A673 (cell line): ENCODE results near the gene DNA2. TPM values are rescaled to one million over a fixed set of nuclear protein-coding genes. Genes with fewer than 3 reads are reported as not detected.

ENCODE experiments used
- BruUV-seq: library from RNA; stranded (reverse); fragments of 400-500 nt; replicated peaks from 2 replicates; lab custom pipeline; 2021; lab: Mats Ljungman, UMichigan
- CTCF ChIA-PET: fragments of 300-600 bp; sonication (Branson Sonifier 250); formaldehyde crosslinking; loops from one replicate; lab custom pipeline; 2022; ENCODE audit warnings: antibody characterized with exemption; lab: Charles Lee
- POLR2A ChIA-PET: fragments of 300-600 bp; sonication (Branson Sonifier 250); formaldehyde crosslinking; loops from one replicate; lab custom pipeline; 2022; ENCODE audit warnings: antibody characterized with exemption; ENCODE audit not compliant: low non-redundant PET; lab: Charles Lee
- DNase-seq: peaks from one replicate; pipeline ENCODE4 v3.0.0-alpha.2; 2015; ENCODE audit warnings: low spot score
- H3K27ac ChIP-seq: fragments of 200-600 bp; sonication (generic); 2 replicates; pipeline ENCODE4 v1.5.1; 2016; ENCODE audit warnings: mixed run types, low read depth, mild to moderate bottlenecking, mixed read lengths, antibody characterized with exemption, low read length; ENCODE audit not compliant: poor library complexity, severe bottlenecking
- H3K27me3 ChIP-seq: fragments of 200-600 bp; sonication (generic); replicated peaks from 2 replicates; pipeline ENCODE4 v1.6.1; 2017; ENCODE audit warnings: mixed run types, low read depth, mild to moderate bottlenecking, mixed read lengths, antibody characterized with exemption, low read length; ENCODE audit not compliant: insufficient read depth, poor library complexity
- H3K36me3 ChIP-seq: fragments of 200-600 bp; sonication (generic); 2 replicates; pipeline ENCODE4 v1.6.1; 2016; ENCODE audit warnings: mixed run types, mild to moderate bottlenecking, mixed read lengths, antibody characterized with exemption, low read length; ENCODE audit not compliant: insufficient read depth, poor library complexity, severe bottlenecking
- H3K4me1 ChIP-seq: fragments of 200-600 bp; sonication (generic); 2 replicates; pipeline ENCODE4 v1.6.1; 2017; ENCODE audit warnings: mixed run types, mild to moderate bottlenecking, mixed read lengths, antibody characterized with exemption, low read length; ENCODE audit not compliant: insufficient read depth, poor library complexity, severe bottlenecking
- H3K4me3 ChIP-seq: fragments of 200-600 bp; sonication (generic); 2 replicates; pipeline ENCODE4 v1.5.1; 2016; ENCODE audit warnings: low read depth, mixed run types, mild to moderate bottlenecking, mixed read lengths, low read length; ENCODE audit not compliant: poor library complexity, severe bottlenecking
- H3K9me3 ChIP-seq: fragments of 200-600 bp; sonication (generic); 2 replicates; pipeline ENCODE4 v1.6.1; 2016; ENCODE audit warnings: mixed run types, low read depth, mild to moderate bottlenecking, mixed read lengths, antibody characterized with exemption, low read length; ENCODE audit not compliant: poor library complexity, severe bottlenecking
- CTCF ChIP-seq: fragments of 300-800, 200-600 bp; sonication (generic); conservative IDR thresholded peaks from 2 replicates; pipeline ENCODE4 v1.5.1; 2017; ENCODE audit warnings: low read depth, mild to moderate bottlenecking, antibody characterized with exemption, low read length, moderate library complexity, mixed read lengths
- EZH2 ChIP-seq: fragments of 200-600 bp; sonication (generic); IDR thresholded peaks from 2 replicates; pipeline ENCODE4 v1.6.1; 2017; ENCODE audit warnings: borderline replicate concordance, low read depth, mild to moderate bottlenecking, mixed read lengths, antibody characterized with exemption, low read length; ENCODE audit not compliant: poor library complexity, severe bottlenecking
- intact Hi-C: fragments of 100-400 bp; cut with micrococcal nuclease; formaldehyde crosslinking; loops from one replicate; pipeline ENCODE4 v1.10.0; 2022; ENCODE audit not compliant: unreplicated experiment
- total RNA-seq: library from RNA; stranded (reverse); gene quantifications from 2 replicates; pipeline ENCODE4 v1.2.3, GENCODE V29; 2021

The DNA2 gene
- total RNA-seq, 1 experiment from 2014 or later, result 48.7 TPM

GRCh38 chr10:68502846-68503245 is 31.1 kb upstream of the DNA2 start:
- H3K4me3 ChIP-seq, result no peak overlapping the region
- no TSS peak for BruUV-seq
- no peak overlapping the region for H3K27ac ChIP-seq
- POLR2A ChIA-PET, result no interaction called here
- intact Hi-C loops, result no loop called here
- TF ChIP-seq EZH2 (no peak), CTCF (no peak)
- no peaks in the 10 kb centered on the region for H3K27me3 ChIP-seq
- no peaks in the 10 kb centered on the region for H3K36me3 ChIP-seq
- no peaks in the 10 kb centered on the region for H3K4me1 ChIP-seq
- DNase-seq, result no peak
- CTCF ChIA-PET, result no interaction called here
- H3K9me3 ChIP-seq, result no peaks in the 10 kb centered on the region

- Histone ChIP-seq H3K4me3 (no peak overlapping the region), H3K27ac (no peak overlapping the region), H3K9me3 (no peaks in the 10 kb centered on the region), H3K27me3 (no peaks in the 10 kb centered on the region), H3K36me3 (no peaks in the 10 kb centered on the region), H3K4me1 (no peaks in the 10 kb centered on the region)
- intact Hi-C loops, result no loop called here
- TF ChIP-seq CTCF, result no peak
- no peak for DNase-seq
- BruUV-seq, result no TSS peak
- ChIA-PET POLR2A (no interaction called here), CTCF (no interaction called here)
Observed at GRCh38 chr10:68501691-68502090, 29.9 kb upstream of the DNA2 start.

- H3K4me3 ChIP-seq, result no peak overlapping the region
- no peak for TF ChIP-seq EZH2
- no peak for TF ChIP-seq CTCF
- CTCF ChIA-PET, result no interaction called here
- H3K36me3 ChIP-seq, result no peaks in the 10 kb centered on the region
- no peaks in the 10 kb centered on the region for H3K27me3 ChIP-seq
- no TSS peak for BruUV-seq
- intact Hi-C loops, result no loop called here
- DNase-seq, result no peak
- no peak overlapping the region for H3K27ac ChIP-seq
- H3K9me3 ChIP-seq, result no peaks in the 10 kb centered on the region
- POLR2A ChIA-PET, result no interaction called here
- no peaks in the 10 kb centered on the region for H3K4me1 ChIP-seq
Observed at GRCh38 chr10:68499544-68499943, 27.8 kb upstream of the DNA2 start.
